ENCODE measurements around the gene DGCR6. TPM values are rescaled to one million over a fixed set of nuclear protein-coding genes. Genes with fewer than 3 reads are reported as not detected.
"Not testable (repeated sequence)": the region's sequence is repeated elsewhere in the genome, so short reads cannot be mapped to it uniquely, and the experiment has no call there.

DGCR6 gene
- total RNA-seq, 2 experiments from 2014 or later = 4.5 to 4.6 TPM

- H3K4me2 ChIP-seq (ENCODE audit: low read length); H3K9me2 ChIP-seq (ENCODE audit: insufficient read depth, low read length); H3K36me3 ChIP-seq (ENCODE audit: insufficient read depth, low read length); BruUV-seq (replicated peaks); H3K9me3 ChIP-seq (ENCODE audit: low read length); H3K79me2 ChIP-seq (ENCODE audit: insufficient read depth, low read depth, low read length); H3K27ac ChIP-seq (ENCODE audit: low read depth, low read length, poor library complexity, severe bottlenecking); intact Hi-C loops (cut with micrococcal nuclease; ENCODE audit: unreplicated experiment); H2AFZ ChIP-seq (ENCODE audit: low read length); H4K20me1 ChIP-seq (ENCODE audit: insufficient read depth, low read length); POLR2A ChIA-PET; CTCF ChIA-PET (ENCODE audit: unreplicated experiment); H3K4me1 ChIP-seq (ENCODE audit: insufficient read depth, low read length, poor library complexity, severe bottlenecking); H3K4me3 ChIP-seq (ENCODE audit: low read depth, low read length, poor library complexity, severe bottlenecking): not testable (repeated sequence)
- TF ChIP-seq CTCF (conservative IDR thresholded peaks at IDR 0.05; ENCODE audit: low read length) = peak; percentile 72
- peak; percentile 57 for DNase-seq (ENCODE audit: low spot score)
Measured at GRCh38 chr22:18954303-18954989, 48.3 kb downstream of the DGCR6 start.

- TF ChIP-seq EZH2phosphoT487 (IDR thresholded peaks at IDR 0.05; ENCODE audit: borderline replicate concordance, low read depth, low read length) (no peak), CTCF (conservative IDR thresholded peaks at IDR 0.05; ENCODE audit: low read length) (no peak)
- Histone ChIP-seq H4K20me1 (ENCODE audit: insufficient read depth, low read length) (no peaks in the 10 kb centered on the region), H3K4me1 (ENCODE audit: insufficient read depth, low read length, poor library complexity, severe bottlenecking) (no peaks in the 10 kb centered on the region), H2AFZ (ENCODE audit: low read length) (no peak overlapping the region), H3K36me3 (ENCODE audit: insufficient read depth, low read length) (no peaks in the 10 kb centered on the region), H3K79me2 (ENCODE audit: insufficient read depth, low read depth, low read length) (no peaks in the 10 kb centered on the region), H3K4me3 (ENCODE audit: low read depth, low read length, poor library complexity, severe bottlenecking) (no peak overlapping the region), H3K9me3 (ENCODE audit: low read length) (no peaks in the 10 kb centered on the region), H3K27ac (ENCODE audit: low read depth, low read length, poor library complexity, severe bottlenecking) (no peak overlapping the region), H3K4me2 (ENCODE audit: low read length) (no peak overlapping the region), H3K9me2 (ENCODE audit: insufficient read depth, low read length) (no peaks in the 10 kb centered on the region)
- ChIA-PET POLR2A (no interaction called here), CTCF (ENCODE audit: unreplicated experiment) (no interaction called here)
- BruUV-seq (replicated peaks) = no TSS peak
- no peak for DNase-seq (ENCODE audit: low spot score)
- intact Hi-C loops (cut with micrococcal nuclease; ENCODE audit: unreplicated experiment) = no loop called here
Measured at GRCh38 chr22:18954990-18955571, 49.0 kb downstream of the DGCR6 start.

GRCh38 chr22:18955696-18956095 lies 49.6 kb downstream of the DGCR6 start:
- Histone ChIP-seq H2AFZ (ENCODE audit: low read length) (no peak overlapping the region), H3K4me3 (ENCODE audit: low read depth, low read length, poor library complexity, severe bottlenecking) (no peak overlapping the region), H3K4me1 (ENCODE audit: insufficient read depth, low read length, poor library complexity, severe bottlenecking) (no peaks in the 10 kb centered on the region), H4K20me1 (ENCODE audit: insufficient read depth, low read length) (no peaks in the 10 kb centered on the region), H3K79me2 (ENCODE audit: insufficient read depth, low read depth, low read length) (no peaks in the 10 kb centered on the region), H3K27ac (ENCODE audit: low read depth, low read length, poor library complexity, severe bottlenecking) (no peak overlapping the region), H3K9me2 (ENCODE audit: insufficient read depth, low read length) (no peaks in the 10 kb centered on the region), H3K36me3 (ENCODE audit: insufficient read depth, low read length) (no peaks in the 10 kb centered on the region), H3K4me2 (ENCODE audit: low read length) (no peak overlapping the region), H3K9me3 (ENCODE audit: low read length) (no peaks in the 10 kb centered on the region)
- no TSS peak for BruUV-seq (replicated peaks)
- ChIA-PET POLR2A (no interaction called here), CTCF (ENCODE audit: unreplicated experiment) (no interaction called here)
- no peak for TF ChIP-seq EZH2phosphoT487 (IDR thresholded peaks at IDR 0.05; ENCODE audit: borderline replicate concordance, low read depth, low read length)
- no peak for TF ChIP-seq CTCF (conservative IDR thresholded peaks at IDR 0.05; ENCODE audit: low read length)
- DNase-seq (ENCODE audit: low spot score) = no peak
- intact Hi-C loops (cut with micrococcal nuclease; ENCODE audit: unreplicated experiment) = no loop called here

GRCh38 chr22:18956121-18956895 lies 50.2 kb downstream of the DGCR6 start:
- DNase-seq (ENCODE audit: low spot score); BruUV-seq (replicated peaks); H2AFZ ChIP-seq (ENCODE audit: low read length); H3K4me3 ChIP-seq (ENCODE audit: low read depth, low read length, poor library complexity, severe bottlenecking); H3K36me3 ChIP-seq (ENCODE audit: insufficient read depth, low read length); H3K9me3 ChIP-seq (ENCODE audit: low read length); H3K4me1 ChIP-seq (ENCODE audit: insufficient read depth, low read length, poor library complexity, severe bottlenecking); H4K20me1 ChIP-seq (ENCODE audit: insufficient read depth, low read length); POLR2A ChIA-PET; H3K9me2 ChIP-seq (ENCODE audit: insufficient read depth, low read length); H3K27ac ChIP-seq (ENCODE audit: low read depth, low read length, poor library complexity, severe bottlenecking); intact Hi-C loops (cut with micrococcal nuclease; ENCODE audit: unreplicated experiment); H3K79me2 ChIP-seq (ENCODE audit: insufficient read depth, low read depth, low read length); H3K4me2 ChIP-seq (ENCODE audit: low read length): not testable (repeated sequence)
- CTCF ChIA-PET (ENCODE audit: unreplicated experiment) = interaction anchor here (0.6 kb wide), 1 partner anchor 222 kb away, joined by 12 read pairs; the partner anchor contains the start of gene SLC25A1
